GM12878 (cell line): ENCODE results near the gene ARAP3. TPM values are rescaled to one million over a fixed set of nuclear protein-coding genes. Genes with fewer than 3 reads are reported as not detected.

Source experiments
- BCL3 ChIP-seq: IDR thresholded peaks from 2 replicates; pipeline ENCODE4 v1.6.1; 2011; ENCODE audit warnings: borderline replicate concordance, low read depth, mild to moderate bottlenecking, moderate library complexity, low read length; ENCODE audit not compliant: insufficient read depth, poor library complexity, severe bottlenecking
- ELK1 ChIP-seq: IDR thresholded peaks from 2 replicates; pipeline ENCODE4 v1.6.1; 2012; ENCODE audit warnings: low read depth, low read length, improper control_type of control experiment
- FOXK2 ChIP-seq: fragments of 450-650 bp; IDR thresholded peaks from 2 replicates; pipeline ENCODE4 v1.6.1; 2017; ENCODE audit warnings: mild to moderate bottlenecking, moderate library complexity
- IKZF1 ChIP-seq: fragments of 450-650 bp; conservative IDR thresholded peaks from 2 replicates; pipeline ENCODE4 v1.6.1; 2017; ENCODE audit warnings: antibody characterized with exemption, mild to moderate bottlenecking
- IKZF2 ChIP-seq, 2 experiments: fragments of 450-650 bp; IDR thresholded peaks; 2 replicates each; pipeline ENCODE4 v1.6.1; 2017; ENCODE audit warnings: mild to moderate bottlenecking in 2 of 2, moderate library complexity in 2 of 2
- TAF1 ChIP-seq: IDR thresholded peaks from 2 replicates; pipeline ENCODE4 v1.6.1; 2011; ENCODE audit warnings: mild to moderate bottlenecking, low read depth, low read length, borderline replicate concordance
- TCF7 ChIP-seq: IDR thresholded peaks from 2 replicates; pipeline ENCODE4 v1.6.1; 2014; ENCODE audit warnings: antibody characterized with exemption, borderline replicate concordance
- YY1 ChIP-seq: IDR thresholded peaks from 2 replicates; pipeline ENCODE4 v1.6.1; 2011; ENCODE audit warnings: low read depth, mild to moderate bottlenecking, low read length
- polyA plus RNA-seq, 11 experiments: library from polyadenylated mRNA; depleted of rRNA in 4 of 11; unstranded in 6 of 11; stranded (reverse) in 5 of 11; fragments of >200 nt; fragmentation: Nextera tagmentation in 4 of 11; fragmentation: Illumina TruSeq in 1 of 11; extraction: Ambion mirVana in 4 of 11; extraction: Trizol in 1 of 11; gene quantifications; 1 replicate in 1 of 11; 2 replicates in 10 of 11; pipeline versions ENCODE4 v1.2.1 to v1.2.3, GENCODE V29; 2011 to 2016; ENCODE audit warnings: inconsistent platforms in 2 of 11, missing spikeins in 2 of 11, low read depth in 1 of 11
- total RNA-seq, 4 experiments: library from RNA; depleted of rRNA in 3 of 4; stranded (reverse); fragments of >200 nt in 3 of 4; fragmentation: Illumina TruSeq in 1 of 4; extraction: Trizol in 1 of 4; gene quantifications; 2 replicates each; pipeline versions ENCODE4 v1.2.1 to v1.2.3, GENCODE V29; 2013 to 2021
- TF ChIP-seq, protein P1 (sequence below): fragments of 450-650 bp; IDR thresholded peaks from 2 replicates; pipeline ENCODE4 v1.6.1; 2014; ENCODE audit warnings: mild to moderate bottlenecking

The ARAP3 gene
- total and polyA plus RNA-seq, 10 of the 15 experiments (the other 5 are each of a cell fraction or from before 2014, with no cell fraction given): 0.01 to 0.08 TPM; not detected in 8

GRCh38 chr5:141686648-141687416, 4.8 kb upstream of the ARAP3 start (continued):
- TF ChIP-seq BCL3: no peak
- TF ChIP-seq IKZF1: no peak
- no peak for TF ChIP-seq YY1
- no peak for TF ChIP-seq FOXK2
- TF ChIP-seq, protein P1, sequence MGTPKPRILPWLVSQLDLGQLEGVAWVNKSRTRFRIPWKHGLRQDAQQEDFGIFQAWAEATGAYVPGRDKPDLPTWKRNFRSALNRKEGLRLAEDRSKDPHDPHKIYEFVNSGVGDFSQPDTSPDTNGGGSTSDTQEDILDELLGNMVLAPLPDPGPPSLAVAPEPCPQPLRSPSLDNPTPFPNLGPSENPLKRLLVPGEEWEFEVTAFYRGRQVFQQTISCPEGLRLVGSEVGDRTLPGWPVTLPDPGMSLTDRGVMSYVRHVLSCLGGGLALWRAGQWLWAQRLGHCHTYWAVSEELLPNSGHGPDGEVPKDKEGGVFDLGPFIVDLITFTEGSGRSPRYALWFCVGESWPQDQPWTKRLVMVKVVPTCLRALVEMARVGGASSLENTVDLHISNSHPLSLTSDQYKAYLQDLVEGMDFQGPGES: no peak
- TF ChIP-seq ELK1: no peak
- no peak for TF ChIP-seq IKZF2 (IDR thresholded peaks at IDR 0.05)
- TF ChIP-seq TCF7: no peak
- TF ChIP-seq TAF1: no peak
